Stimulated activated effector memory CD8-positive, alpha-beta T cell treated with anti-CD3 and anti-CD28 coated beads, Interleukin-12 subunit alpha, Interleukin-12 subunit beta, amount 100 ng/mL, for 72 hours (primary cell): ENCODE measurements around the gene FRMD8.
"Not testable (repeated sequence)": the region's sequence is repeated elsewhere in the genome, so short reads cannot be mapped to it uniquely, and the experiment has no call there.

Source experiments
- ATAC-seq: fragments of 150-1000 bp; cut with Tn5 transposase; 2 replicates; pipeline ENCODE4 v1.10.0; 2021
- DNase-seq, 2 donors: peaks; one replicate each; pipeline ENCODE4 v3.0.0; 2021 to 2022; ENCODE audit warnings: low spot score in 2 of 2
- H3K27ac Mint-ChIP-seq: one replicate; pipeline ENCODE4 v1.8.0; 2022; ENCODE audit warnings: mild to moderate bottlenecking, mixed read lengths
- H3K36me3 Mint-ChIP-seq: one replicate; pipeline ENCODE4 v1.8.0; 2022; ENCODE audit warnings: mild to moderate bottlenecking, mixed read lengths
- H3K4me1 Mint-ChIP-seq: one replicate; pipeline ENCODE4 v1.8.0; 2022; ENCODE audit warnings: mixed read lengths
- H3K4me3 Mint-ChIP-seq: one replicate; pipeline ENCODE4 v1.8.0; 2022; ENCODE audit warnings: mild to moderate bottlenecking, mixed read lengths
- H3K9me3 Mint-ChIP-seq: one replicate; pipeline ENCODE4 v1.8.0; 2022; ENCODE audit warnings: mixed read lengths

Gene FRMD8

DNA sequence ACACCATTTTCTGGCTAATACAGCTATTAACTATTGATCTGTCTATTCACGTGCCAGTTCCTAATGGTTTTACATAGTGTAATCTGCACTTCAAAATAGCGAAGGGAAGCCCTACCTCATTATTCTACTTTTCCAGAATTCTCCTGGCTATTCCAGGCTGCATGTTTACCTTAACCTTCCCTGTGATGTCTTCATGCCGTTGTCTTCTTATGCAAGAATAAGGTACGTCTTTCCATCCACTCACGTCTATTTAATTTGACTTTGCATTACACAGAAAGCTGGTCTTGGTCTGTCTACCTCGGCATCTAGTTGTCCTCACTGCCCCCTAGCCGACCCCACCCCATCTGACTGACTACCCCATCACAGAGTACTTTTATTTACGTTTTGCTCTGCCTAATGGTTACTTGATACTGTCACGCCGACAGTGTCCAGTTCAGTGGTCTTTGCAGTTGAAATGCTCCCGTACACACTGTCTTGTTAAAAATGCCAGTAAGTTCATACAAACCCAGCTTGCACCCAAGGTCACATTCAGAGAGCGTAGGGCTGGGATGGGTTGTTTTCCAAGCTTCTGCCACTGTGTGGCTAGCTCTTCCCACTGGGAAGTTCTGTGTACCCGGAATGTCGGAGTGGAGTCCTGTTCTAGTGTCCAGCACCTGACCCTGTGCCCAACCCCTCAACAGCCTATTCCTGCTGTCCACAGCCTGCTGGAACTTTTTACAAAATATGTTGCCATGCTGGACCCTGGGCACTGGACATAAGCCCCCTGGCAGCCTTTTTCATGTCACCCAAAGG is 51.2 kb downstream of the FRMD8 start:
- Mint-ChIP-seq H3K36me3 (peaks cover 100% of the 10 kb centered on the region), H3K27ac (peak overlapping the region; percentile 9), H3K9me3 (no peaks in the 10 kb centered on the region), H3K4me1 (peaks cover 81% of the 10 kb centered on the region), H3K4me3 (no peak overlapping the region)
- no peak for DNase-seq
- no peak for ATAC-seq

DNA sequence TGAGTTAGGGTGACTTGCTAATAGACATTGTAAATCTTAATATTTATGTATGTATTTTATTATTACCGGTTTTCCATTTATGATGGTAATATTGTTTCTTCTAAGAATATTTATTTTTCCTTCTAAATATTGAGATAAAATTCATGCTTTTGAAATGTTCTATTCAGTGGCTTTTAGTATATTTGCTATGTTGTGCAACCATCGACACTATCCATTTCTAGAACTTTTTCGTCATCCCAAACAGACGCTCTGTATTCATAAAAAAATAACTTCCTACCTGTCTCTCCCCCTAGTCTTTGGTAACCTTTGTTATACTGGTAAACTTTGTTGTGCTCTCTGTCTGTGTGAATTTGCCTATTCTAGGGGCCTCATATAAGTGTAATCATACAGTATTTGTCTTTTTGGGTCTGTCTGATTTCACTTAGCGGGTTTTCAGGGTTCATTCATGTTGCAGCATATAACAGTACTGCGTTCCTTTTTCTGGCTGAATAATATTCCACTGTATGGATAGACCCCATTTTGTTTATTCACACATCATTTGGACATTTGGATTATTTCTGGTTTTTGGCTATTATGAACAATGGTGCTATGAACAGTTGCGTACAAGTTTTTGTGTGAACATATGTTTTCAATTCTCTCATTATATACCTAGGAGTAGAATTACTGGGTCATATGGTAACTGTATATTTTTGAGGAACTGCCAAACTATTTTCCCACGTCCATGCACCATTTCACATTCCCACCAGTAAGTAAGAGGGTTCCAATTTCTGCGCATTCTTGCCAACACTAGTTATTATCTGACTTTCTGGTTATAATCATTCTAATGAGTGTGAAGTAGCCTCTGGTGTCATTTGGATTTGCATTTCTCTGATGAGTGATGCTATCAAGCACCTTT is 52.1 kb downstream of the FRMD8 start:
- peaks cover 100% of the 10 kb centered on the region for H3K36me3 Mint-ChIP-seq
- DNase-seq (no peak), ATAC-seq (no peak)
- H3K9me3 Mint-ChIP-seq: no peaks in the 10 kb centered on the region
- H3K4me1 Mint-ChIP-seq: peaks cover 83% of the 10 kb centered on the region
- H3K4me3 Mint-ChIP-seq: no peak overlapping the region
- peak overlapping the region; percentile 89 for H3K27ac Mint-ChIP-seq

- Mint-ChIP-seq H3K27ac (peak overlapping the region; percentile 89), H3K9me3 (no peaks in the 10 kb centered on the region), H3K36me3 (peaks cover 100% of the 10 kb centered on the region), H3K4me3 (peak overlapping the region; percentile 46), H3K4me1 (peaks cover 84% of the 10 kb centered on the region)
- peak; percentile 44 for ATAC-seq
- DNase-seq: no peak
Observed at GRCh38 chr11:65439331-65440181, 53.1 kb downstream of the FRMD8 start.

GRCh38 chr11:65440831-65441499 is 54.5 kb downstream of the FRMD8 start:
- DNase-seq (no peak), ATAC-seq (peak; percentile 4)
- Mint-ChIP-seq H3K36me3 (peaks cover 100% of the 10 kb centered on the region), H3K9me3 (no peaks in the 10 kb centered on the region), H3K4me3 (peak overlapping the region; percentile 46), H3K27ac (peak overlapping the region; percentile 89), H3K4me1 (peaks cover 71% of the 10 kb centered on the region)

DNA sequence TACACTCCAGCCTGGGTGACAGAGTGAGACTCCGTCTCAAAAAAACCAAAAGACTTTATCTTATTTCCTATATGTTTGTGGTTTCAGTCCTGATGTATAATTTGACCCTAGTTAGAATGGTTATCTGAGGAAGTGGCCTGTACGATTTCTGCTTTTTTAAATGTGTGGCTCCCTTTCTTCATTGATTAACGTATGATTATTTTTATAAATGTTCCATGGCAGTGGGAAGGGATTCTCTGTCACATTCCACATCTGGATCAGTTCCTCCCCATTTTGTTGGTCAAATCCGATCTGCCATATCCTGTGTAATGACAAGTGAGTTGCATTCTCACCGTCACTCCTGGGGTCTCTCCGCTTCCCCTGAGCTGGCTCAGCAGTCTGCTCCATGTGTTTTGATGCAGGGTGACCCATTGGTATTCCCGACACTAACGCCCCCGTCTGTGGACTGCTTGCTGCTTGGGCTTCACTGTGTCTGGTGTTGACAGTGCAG is 56.5 kb downstream of the FRMD8 start:
- DNase-seq: no peak
- Mint-ChIP-seq H3K36me3 (peaks cover 94% of the 10 kb centered on the region), H3K27ac (peak overlapping the region; percentile 91), H3K4me3 (no peak overlapping the region), H3K9me3 (no peaks in the 10 kb centered on the region), H3K4me1 (peaks cover 62% of the 10 kb centered on the region)
- ATAC-seq: no peak

GRCh38 chr11:65444314-65445051 is 58.0 kb downstream of the FRMD8 start:
- Mint-ChIP-seq H3K4me1 (peaks cover 61% of the 10 kb centered on the region), H3K9me3 (no peaks in the 10 kb centered on the region), H3K36me3 (peaks cover 78% of the 10 kb centered on the region), H3K4me3 (no peak overlapping the region), H3K27ac (peak overlapping the region; percentile 91)
- DNase-seq: no peak
- ATAC-seq: peak; percentile 0

DNA sequence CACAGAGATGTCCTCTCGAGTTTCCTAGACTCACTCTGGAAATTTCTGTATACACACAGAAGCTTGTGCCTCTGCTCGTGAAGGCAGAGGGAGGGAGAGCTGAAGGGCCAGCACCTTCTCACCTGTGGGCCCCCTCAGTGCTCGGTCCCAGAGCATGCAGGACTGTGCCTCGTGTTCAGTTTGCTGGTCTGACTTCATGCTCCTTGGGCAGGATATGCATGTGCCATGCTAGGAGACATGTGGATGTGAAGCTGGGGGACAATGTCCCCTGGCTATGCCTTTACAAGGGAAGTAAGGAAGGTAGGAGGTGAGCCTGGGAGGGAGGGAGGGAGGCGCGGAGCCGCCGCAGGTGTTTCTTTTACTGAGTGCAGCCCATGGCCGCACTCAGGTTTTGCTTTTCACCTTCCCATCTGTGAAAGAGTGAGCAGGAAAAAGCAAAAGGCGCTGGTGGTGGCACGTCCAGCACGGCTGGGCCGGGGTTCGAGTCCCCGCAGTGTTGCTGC is 58.7 kb downstream of the FRMD8 start:
- Mint-ChIP-seq H3K4me1 (peaks cover 55% of the 10 kb centered on the region), H3K27ac (peak overlapping the region; percentile 91), H3K9me3 (no peaks in the 10 kb centered on the region), H3K4me3 (no peak overlapping the region), H3K36me3 (peaks cover 77% of the 10 kb centered on the region)
- DNase-seq (no peak), ATAC-seq (peak; percentile 1)

DNA sequence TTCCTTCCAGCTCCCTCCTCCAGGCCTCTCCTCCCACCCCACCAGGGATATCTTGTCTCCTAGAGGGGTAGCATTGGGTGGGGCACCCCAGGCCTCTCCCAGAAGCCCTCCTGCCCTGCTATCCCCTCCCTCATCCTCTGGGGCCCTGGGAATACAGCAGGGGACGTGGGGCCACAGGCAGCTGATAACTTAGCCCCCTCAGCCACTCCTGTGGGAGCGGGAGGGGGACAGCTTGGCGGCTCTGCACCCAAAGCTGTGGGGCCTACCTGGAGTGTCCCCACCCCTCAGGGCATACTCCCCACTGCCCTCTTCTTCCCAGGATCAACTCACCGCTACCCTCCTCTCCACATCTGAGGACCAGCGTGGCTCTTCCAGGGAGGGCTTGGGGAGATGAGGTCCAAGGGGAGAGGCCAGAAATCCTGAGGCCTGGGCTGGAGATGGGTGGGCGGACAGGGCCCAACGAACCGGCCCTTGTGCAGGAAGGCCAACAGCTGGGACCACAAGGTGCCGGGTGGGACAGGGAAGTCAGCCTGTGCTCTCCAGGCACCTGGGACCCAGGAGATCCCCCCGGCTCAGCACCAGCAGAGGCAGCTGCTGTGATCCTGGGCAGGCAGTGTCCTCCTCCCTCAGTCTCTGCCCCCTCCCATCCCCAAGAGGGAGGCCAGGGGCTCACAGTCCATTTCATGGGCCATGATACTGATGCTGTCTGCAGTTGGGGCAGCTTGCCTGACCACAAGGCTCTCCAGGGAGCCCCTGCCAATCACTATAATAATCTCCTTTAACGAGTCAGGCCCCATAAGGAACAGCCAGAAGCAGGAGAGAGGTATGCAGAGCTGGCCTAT is 59.4 kb downstream of the FRMD8 start:
- Mint-ChIP-seq H3K4me1 (peaks cover 48% of the 10 kb centered on the region), H3K27ac (peak overlapping the region; percentile 91), H3K9me3 (no peaks in the 10 kb centered on the region), H3K36me3 (peaks cover 76% of the 10 kb centered on the region), H3K4me3 (no peak overlapping the region)
- DNase-seq (no peak), ATAC-seq (peak; percentile 19)

DNA sequence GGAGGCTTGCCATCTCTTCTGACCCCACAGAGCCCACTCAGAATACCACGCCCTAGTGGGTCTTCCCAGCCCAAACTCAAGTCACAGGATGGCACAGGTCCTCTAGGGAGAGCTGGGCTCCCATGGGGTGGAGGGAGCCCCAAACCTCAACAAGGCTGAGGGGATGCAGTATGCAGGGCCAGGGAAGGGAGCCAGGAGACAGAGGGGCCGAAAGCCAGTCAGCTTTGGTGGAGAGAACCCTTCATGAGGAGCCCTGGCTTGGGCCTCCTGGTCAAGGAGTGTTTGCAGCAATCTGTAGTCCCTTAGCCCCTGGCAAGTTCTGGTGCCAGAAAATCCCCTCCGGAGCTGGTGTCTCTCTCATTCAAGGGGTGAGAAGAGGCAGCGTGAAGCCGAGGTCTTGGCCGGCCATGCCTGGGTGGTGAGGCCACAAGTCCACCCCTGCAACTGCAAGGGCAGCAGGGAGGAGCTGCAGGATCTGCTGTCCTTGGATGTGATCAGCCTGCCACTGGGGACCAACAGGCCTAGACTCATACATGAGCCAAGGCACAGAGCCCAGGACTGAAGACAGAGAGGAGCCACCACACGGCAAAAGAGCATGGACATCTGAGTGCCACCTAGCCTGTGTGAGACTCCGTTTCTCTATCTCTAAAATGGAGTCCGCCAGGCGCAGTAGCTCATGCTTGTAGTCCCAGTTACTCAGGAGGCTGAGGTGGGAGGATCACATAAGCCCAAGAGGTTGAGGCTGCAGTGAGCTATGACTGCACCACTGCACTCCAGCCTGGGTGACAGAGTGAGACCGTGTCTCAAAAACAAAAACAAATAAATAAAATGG is 60.2 kb downstream of the FRMD8 start:
- ATAC-seq (peak; percentile 24), DNase-seq (no peak)
- H3K36me3 Mint-ChIP-seq: peaks cover 68% of the 10 kb centered on the region
- H3K4me1 Mint-ChIP-seq: peaks cover 43% of the 10 kb centered on the region
- no peak overlapping the region for H3K4me3 Mint-ChIP-seq
- no peaks in the 10 kb centered on the region for H3K9me3 Mint-ChIP-seq
- H3K27ac Mint-ChIP-seq: peak overlapping the region; percentile 91

DNA sequence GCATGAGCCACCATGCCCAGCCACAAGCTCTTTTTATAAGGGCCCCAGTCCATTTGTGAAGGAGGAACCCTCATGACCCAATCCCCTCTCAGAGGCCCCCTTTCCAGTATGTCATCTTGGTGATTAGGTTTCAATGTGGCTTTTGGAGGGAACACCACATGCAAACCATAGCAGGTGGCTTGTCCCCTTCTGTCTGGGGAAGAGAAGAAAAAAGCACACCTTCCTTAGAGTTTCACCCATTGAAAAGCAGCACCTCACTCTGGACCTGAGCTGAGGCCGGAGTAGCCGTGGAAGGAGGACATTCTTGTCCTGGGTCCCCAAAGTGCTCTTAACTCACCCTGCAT is 61.6 kb downstream of the FRMD8 start:
- Mint-ChIP-seq H3K36me3 (peaks cover 54% of the 10 kb centered on the region), H3K27ac (peak overlapping the region; percentile 84), H3K4me3 (no peak overlapping the region), H3K4me1 (peaks cover 40% of the 10 kb centered on the region), H3K9me3 (no peaks in the 10 kb centered on the region)
- no peak for DNase-seq
- ATAC-seq: peak; percentile 2

- Mint-ChIP-seq H3K4me3 (no peak overlapping the region), H3K4me1 (peaks cover 40% of the 10 kb centered on the region), H3K9me3 (no peaks in the 10 kb centered on the region), H3K27ac (peak overlapping the region; percentile 84), H3K36me3 (peaks cover 49% of the 10 kb centered on the region)
- ATAC-seq (peak; percentile 38), DNase-seq (no peak)
Observed at GRCh38 chr11:65448418-65449105, 62.1 kb downstream of the FRMD8 start.

- not testable (repeated sequence) for H3K9me3 Mint-ChIP-seq, DNase-seq, ATAC-seq
Observed at GRCh38 chr11:65451301-65451700, 64.9 kb downstream of the FRMD8 start.

More at GRCh38 chr11:65451301-65451700, 64.9 kb downstream of the FRMD8 start:
- not testable (repeated sequence) for H3K4me3 Mint-ChIP-seq, H3K27ac Mint-ChIP-seq
- Mint-ChIP-seq H3K36me3 (peaks cover 42% of the 10 kb centered on the region), H3K4me1 (peaks cover 45% of the 10 kb centered on the region)
